H1 (cell line): Measurements from ENCODE around the gene PDE2A. TPM values are rescaled to one million over a fixed set of nuclear protein-coding genes. Genes with fewer than 3 reads are reported as not detected.
A peak's percentile ranks its signal among the peaks of the same experiment; 100 is the strongest.

Experiments used
- CTCF ChIA-PET: fragments of 300-600 bp; sonication (Branson Sonifier 250); formaldehyde crosslinking; loops from one replicate; lab custom pipeline; 2021; ENCODE audit not compliant: partially characterized antibody; lab: Charles Lee
- POLR2A ChIA-PET: fragments of 300-600 bp; sonication (Branson Sonifier 250); formaldehyde crosslinking; loops from one replicate; lab custom pipeline; 2021; ENCODE audit warnings: inconsistent platforms; ENCODE audit not compliant: partially characterized antibody; lab: Charles Lee
- DNase-seq, 2 experiments: peaks; one replicate each; pipeline versions ENCODE4 v3.0.0 to v3.0.0-alpha.2; 2010 to 2022; ENCODE audit warnings: low spot score in 2 of 2, low read depth in 1 of 2, mixed read lengths in 1 of 2
- FAIRE-seq: peaks from 2 replicates; lab custom pipeline; 2011; peaks lifted over from hg19 to GRCh38; lab: Jason Lieb, UNC
- H2AFZ ChIP-seq: 2 replicates; pipeline ENCODE4 v1.8.1; 2012; ENCODE audit warnings: low read length, inconsistent platforms
- H2AK5ac ChIP-seq: 2 replicates; pipeline ENCODE4 v1.6.1; 2013; ENCODE audit warnings: low read depth, low read length
- H2BK120ac ChIP-seq: replicated peaks from 2 replicates; pipeline ENCODE3; 2013; ENCODE audit warnings: low read depth, low read length, inconsistent platforms
- H2BK12ac ChIP-seq: 2 replicates; pipeline ENCODE4 v1.6.1; 2013; ENCODE audit warnings: low read depth, low read length
- H2BK15ac ChIP-seq: 2 replicates; pipeline ENCODE4 v1.6.1; 2013; ENCODE audit warnings: low read length
- H2BK20ac ChIP-seq: 2 replicates; pipeline ENCODE4 v1.6.1; 2013; ENCODE audit warnings: low read length
- H2BK5ac ChIP-seq: 2 replicates; pipeline ENCODE4 v1.6.1; 2013; ENCODE audit warnings: low read depth, low read length
- H3K14ac ChIP-seq: 2 replicates; pipeline ENCODE4 v1.6.1; 2013; ENCODE audit warnings: inconsistent platforms; ENCODE audit not compliant: insufficient read length
- H3K18ac ChIP-seq: 2 replicates; pipeline ENCODE4 v1.6.1; 2013; ENCODE audit warnings: low read length; ENCODE audit errors: extremely low read depth
- H3K23ac ChIP-seq: 2 replicates; pipeline ENCODE4 v1.6.1; 2013; ENCODE audit warnings: inconsistent platforms; ENCODE audit not compliant: insufficient read length
- H3K23me2 ChIP-seq: 2 replicates; pipeline ENCODE4 v1.6.1; 2013; ENCODE audit warnings: low read depth, low read length
- H3K27ac ChIP-seq: 2 replicates; pipeline ENCODE4 v1.6.1; 2011; ENCODE audit warnings: low read depth, low read length, inconsistent platforms
- H3K27me3 ChIP-seq, 4 experiments: replicated peaks in 1 of 4; 1 replicate in 1 of 4; 2 replicates in 3 of 4; pipeline versions ENCODE4 v1.6.1 to v1.8.1; 2011 to 2013; ENCODE audit warnings: low read length in 3 of 4, mild to moderate bottlenecking in 3 of 4, inconsistent platforms in 2 of 4, mixed read lengths in 2 of 4, moderate library complexity in 1 of 4; ENCODE audit not compliant: control insufficient read depth in 3 of 4, insufficient read depth in 3 of 4; ENCODE audit errors: extremely low read depth in 1 of 4
- H3K36me3 ChIP-seq, 4 experiments: 2 replicates each; pipeline versions ENCODE4 v1.6.1 to v1.8.1; 2011 to 2013; ENCODE audit warnings: mild to moderate bottlenecking in 4 of 4, low read length in 3 of 4, moderate library complexity in 2 of 4, control low read depth in 1 of 4, inconsistent platforms in 1 of 4; ENCODE audit not compliant: insufficient read depth in 4 of 4, control insufficient read depth in 2 of 4
- H3K4ac ChIP-seq: replicated peaks from 2 replicates; pipeline ENCODE3; 2013; ENCODE audit warnings: low read length, low read depth, mixed read lengths, inconsistent platforms; ENCODE audit not compliant: insufficient read length
- H3K4me1 ChIP-seq, 4 experiments: replicated peaks in 1 of 4; 1 replicate in 1 of 4; 2 replicates in 3 of 4; pipeline versions ENCODE4 v1.6.1 to v1.8.1; 2011 to 2013; ENCODE audit warnings: low read length in 3 of 4, inconsistent platforms in 2 of 4, mixed read lengths in 1 of 4; ENCODE audit not compliant: insufficient read depth in 4 of 4, control insufficient read depth in 3 of 4
- H3K4me2 ChIP-seq, 2 experiments: 2 replicates each; pipeline versions ENCODE4 v1.6.1 to v1.8.1; 2011 to 2013; ENCODE audit warnings: low read depth in 2 of 2, low read length in 2 of 2, control low read depth in 1 of 2, inconsistent platforms in 1 of 2, mild to moderate bottlenecking in 1 of 2; ENCODE audit not compliant: insufficient read depth in 1 of 2
- H3K4me3 ChIP-seq, 4 experiments: fragments of 200-600, 300-600 bp in 1 of 4; sonication (generic), shearing (Covaris generic), sonication (Bioruptor Twin) in 1 of 4; 2 replicates each; pipeline versions ENCODE4 v1.5.1 to v1.8.1; 2011 to 2016; ENCODE audit warnings: low read length in 4 of 4, low read depth in 3 of 4, control low read depth in 2 of 4, inconsistent platforms in 2 of 4, mild to moderate bottlenecking in 2 of 4, mixed read lengths in 1 of 4, moderate library complexity in 1 of 4; ENCODE audit not compliant: insufficient read depth in 2 of 4; ENCODE audit errors: extremely low read depth in 1 of 4
- H3K56ac ChIP-seq: replicated peaks from 2 replicates; pipeline ENCODE3; 2013; ENCODE audit warnings: low read depth, mild to moderate bottlenecking, mixed read lengths, low read length, inconsistent platforms; ENCODE audit not compliant: insufficient read length
- H3K79me1 ChIP-seq: 2 replicates; pipeline ENCODE4 v1.6.1; 2013; ENCODE audit warnings: low read depth, low read length, control low read depth
- H3K79me2 ChIP-seq, 2 experiments: 2 replicates each; pipeline versions ENCODE4 v1.6.1 to v1.8.1; 2012 to 2013; ENCODE audit warnings: low read length in 2 of 2, mild to moderate bottlenecking in 2 of 2, inconsistent platforms in 1 of 2; ENCODE audit not compliant: insufficient read depth in 2 of 2, control insufficient read depth in 1 of 2
- H3K9ac ChIP-seq, 4 experiments: replicated peaks in 1 of 4; 1 replicate in 1 of 4; 2 replicates in 3 of 4; pipeline versions ENCODE4 v1.6.1 to v1.8.1; 2011 to 2013; ENCODE audit warnings: low read depth in 3 of 4, low read length in 3 of 4, control low read depth in 2 of 4, mild to moderate bottlenecking in 2 of 4, moderate library complexity in 2 of 4, inconsistent platforms in 1 of 4; ENCODE audit errors: extremely low read depth in 1 of 4
- H3K9me3 ChIP-seq, 2 experiments: 2 replicates each; pipeline versions ENCODE4 v1.6.1 to v1.8.1; 2012 to 2013; ENCODE audit warnings: mild to moderate bottlenecking in 2 of 2, moderate library complexity in 2 of 2, control low read depth in 1 of 2, inconsistent platforms in 1 of 2, low read depth in 1 of 2, low read length in 1 of 2, mixed read lengths in 1 of 2; ENCODE audit not compliant: insufficient read depth in 2 of 2
- H4K20me1 ChIP-seq, 2 experiments: replicated peaks in 1 of 2; 2 replicates each; pipeline versions ENCODE3 to v1.8.1; 2011 to 2013; ENCODE audit warnings: inconsistent platforms in 2 of 2, low read length in 2 of 2, mild to moderate bottlenecking in 1 of 2; ENCODE audit not compliant: insufficient read depth in 2 of 2, control insufficient read depth in 1 of 2
- H4K5ac ChIP-seq: 2 replicates; pipeline ENCODE4 v1.6.1; 2013; ENCODE audit warnings: low read length, low read depth, mixed read lengths, inconsistent platforms; ENCODE audit not compliant: insufficient read length
- H4K8ac ChIP-seq: 2 replicates; pipeline ENCODE4 v1.8.0; 2013; ENCODE audit warnings: mild to moderate bottlenecking, moderate library complexity, low read length, inconsistent platforms; ENCODE audit not compliant: insufficient read depth; ENCODE audit errors: extremely low read depth
- H4K91ac ChIP-seq: replicated peaks from 2 replicates; pipeline ENCODE3; 2013; ENCODE audit warnings: low read length, mixed read lengths, inconsistent platforms; ENCODE audit not compliant: insufficient read length
- GTF2F1 ChIP-seq: IDR thresholded peaks from 2 replicates; pipeline ENCODE4 v1.6.1; 2012; ENCODE audit warnings: low read depth, low read length, improper control_type of control experiment, borderline replicate concordance
- JUND ChIP-seq: IDR thresholded peaks from 2 replicates; pipeline ENCODE4 v1.6.1; 2011; ENCODE audit warnings: mild to moderate bottlenecking, improper control_type of control experiment, low read length
- NANOG ChIP-seq: IDR thresholded peaks from 2 replicates; pipeline ENCODE4 v1.6.1; 2011; ENCODE audit warnings: low read length, low read depth, mild to moderate bottlenecking, inconsistent platforms; ENCODE audit not compliant: insufficient read depth, poor library complexity, severe bottlenecking
- WGBS, 2 experiments: shearing (Covaris generic) in 1 of 2; methylation state at CpG; one replicate each; pipeline versions ENCODE4 v1.1.6 to v1.1.7; 2013 to 2015; ENCODE audit warnings: low lambda C conversion rate in 2 of 2, mixed read lengths in 2 of 2, inconsistent platforms in 1 of 2, low coverage in 1 of 2, missing lambda C conversion rate in 1 of 2; ENCODE audit not compliant: insufficient replicate concordance in 2 of 2, insufficient coverage in 1 of 2, insufficient read length in 1 of 2; ENCODE audit errors: extremely low coverage in 1 of 2, missing lambda C conversion rate in 1 of 2; 5-methylcytosine and 5-hydroxymethylcytosine counted together
- polyA plus RNA-seq, 7 experiments: library from polyadenylated mRNA; depleted of rRNA in 3 of 7; stranded (reverse) in 5 of 7; unstranded in 2 of 7; fragments of >200 nt in 5 of 7; fragments of 200-250 nt in 2 of 7; gene quantifications; 1 replicate in 5 of 7; 2 replicates in 1 of 7; 4 replicates in 1 of 7; pipeline versions ENCODE4 v1.2.1 to v1.2.3, GENCODE V29; 2011 to 2013; ENCODE audit warnings: missing spikeins in 2 of 7, mixed read lengths in 2 of 7
- total RNA-seq: library from RNA; stranded (reverse); fragmentation: NEBNext Ultra II Directional; extraction: Animal tissue kit (Norgen Biotek cat#: 25700); gene quantifications from 2 replicates; pipeline ENCODE4 v1.2.1, GENCODE V29; 2021

PDE2A gene
- total and polyA plus RNA-seq, 2 of the 8 experiments (the other 6 are each of a cell fraction or from before 2014, with no cell fraction given), result 3.4 to 7.1 TPM

DNA sequence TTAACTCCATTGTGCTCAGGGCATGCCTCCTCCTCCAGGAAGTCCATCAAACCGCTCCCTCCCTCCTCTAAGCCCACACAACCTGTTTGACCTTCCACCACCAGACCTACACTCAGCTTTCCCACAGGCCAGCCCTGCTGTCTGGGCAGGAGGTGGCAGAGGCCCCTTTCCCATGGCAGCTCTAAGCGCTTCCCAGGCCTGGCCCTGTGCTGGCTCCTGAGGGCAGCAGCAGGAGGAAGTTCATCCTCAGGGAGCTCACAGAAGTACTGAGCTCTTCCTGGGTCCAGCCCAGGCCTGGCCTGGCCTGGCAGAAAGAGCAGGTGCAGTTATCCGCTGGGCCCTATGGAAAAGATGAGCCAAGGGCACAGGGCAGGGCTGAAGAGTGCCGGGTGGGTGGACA lies 46.6 kb upstream of the PDE2A start:
- Histone ChIP-seq H3K79me2 (peaks cover 0 to 40% of the 10 kb centered on the region in 2 experiments; a peak in 2 of 4 replicates), H3K79me1 (peaks cover 19% of the 10 kb centered on the region; the same call in 1 of the 2 replicates), H2BK12ac (no peak overlapping the region), H3K36me3 (peaks cover 0 to 6% (median 0%) of the 10 kb centered on the region in 4 experiments; a peak in 3 of 8 replicates), H3K23me2 (no peaks in the 10 kb centered on the region), H3K23ac (no peak overlapping the region), H4K20me1 (peaks cover 9 to 22% of the 10 kb centered on the region in 2 experiments), H4K8ac (no peak overlapping the region), H2AK5ac (no peak overlapping the region; the same call in 1 of the 2 replicates), H2BK15ac (no peak overlapping the region), H3K14ac (no peak overlapping the region), H2BK5ac (0 out of 2 replicates have a peak overlapping the region, but pooled peaks have one; percentile 17), H3K9ac (no peak overlapping the region), H4K5ac (no peak overlapping the region), H4K91ac (no peak overlapping the region), H3K4me2 (no peak overlapping the region), H3K4me3 (no peak overlapping the region), H2AFZ (no peak overlapping the region), H3K27me3 (no peaks in the 10 kb centered on the region), H3K18ac (no peak overlapping the region), H3K4ac (no peak overlapping the region), H3K27ac (no peak overlapping the region), H3K9me3 (no peaks in the 10 kb centered on the region), H2BK20ac (no peak overlapping the region), H3K56ac (no peak overlapping the region), H2BK120ac (no peak overlapping the region), H3K4me1 (peaks cover 0 to 9% (median 5%) of the 10 kb centered on the region in 4 experiments; a peak in 3 of 7 replicates)
- WGBS, 2 experiments, result 83% methylated on average over 4 of the region's 4 CpGs; no CpG with 5 or more reads in 1 of the 2 experiments
- no peak for DNase-seq
- ChIA-PET CTCF (interaction anchor here (0.6 to 1.9 kb wide), 5 partner anchors 11 to 457 kb away, joined by 3 to 5 read pairs (median 3); no protein-coding TSS in a partner anchor), POLR2A (no interaction called here)
- TF ChIP-seq GTF2F1 (no peak), JUND (no peak), NANOG (no peak)
- FAIRE-seq, result no peak
